ENCODE measurements around the gene RPS15.

Gene RPS15

DNA sequence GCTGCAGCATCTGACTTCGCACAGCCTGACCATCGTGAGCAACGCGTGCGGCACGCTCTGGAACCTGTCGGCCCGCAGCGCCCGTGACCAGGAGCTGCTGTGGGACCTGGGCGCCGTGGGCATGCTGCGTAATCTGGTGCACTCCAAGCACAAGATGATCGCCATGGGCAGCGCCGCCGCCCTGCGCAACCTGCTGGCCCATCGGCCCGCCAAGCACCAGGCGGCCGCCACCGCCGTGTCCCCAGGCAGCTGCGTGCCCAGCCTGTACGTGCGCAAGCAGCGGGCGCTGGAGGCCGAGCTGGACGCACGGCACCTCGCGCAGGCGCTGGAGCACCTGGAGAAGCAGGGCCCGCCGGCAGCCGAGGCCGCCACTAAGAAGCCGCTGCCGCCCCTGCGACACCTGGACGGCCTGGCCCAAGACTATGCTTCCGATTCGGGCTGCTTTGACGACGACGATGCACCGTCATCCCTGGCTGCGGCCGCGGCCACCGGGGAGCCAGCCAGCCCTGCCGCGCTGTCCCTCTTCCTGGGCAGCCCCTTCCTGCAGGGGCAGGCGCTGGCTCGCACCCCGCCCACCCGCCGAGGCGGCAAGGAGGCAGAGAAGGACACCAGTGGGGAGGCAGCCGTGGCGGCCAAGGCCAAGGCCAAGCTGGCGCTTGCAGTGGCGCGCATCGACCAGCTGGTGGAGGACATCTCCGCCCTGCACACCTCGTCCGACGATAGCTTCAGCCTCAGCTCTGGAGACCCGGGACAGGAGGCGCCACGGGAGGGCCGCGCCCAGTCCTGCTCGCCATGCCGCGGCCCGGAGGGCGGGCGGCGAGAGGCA lies 27.2 kb downstream of the RPS15 start:
- H3K4me3 ChIP-seq (ENCODE audit: low read depth, low read length): no peak overlapping the region
- DNase-seq (ENCODE audit: low read depth): no peak

DNA sequence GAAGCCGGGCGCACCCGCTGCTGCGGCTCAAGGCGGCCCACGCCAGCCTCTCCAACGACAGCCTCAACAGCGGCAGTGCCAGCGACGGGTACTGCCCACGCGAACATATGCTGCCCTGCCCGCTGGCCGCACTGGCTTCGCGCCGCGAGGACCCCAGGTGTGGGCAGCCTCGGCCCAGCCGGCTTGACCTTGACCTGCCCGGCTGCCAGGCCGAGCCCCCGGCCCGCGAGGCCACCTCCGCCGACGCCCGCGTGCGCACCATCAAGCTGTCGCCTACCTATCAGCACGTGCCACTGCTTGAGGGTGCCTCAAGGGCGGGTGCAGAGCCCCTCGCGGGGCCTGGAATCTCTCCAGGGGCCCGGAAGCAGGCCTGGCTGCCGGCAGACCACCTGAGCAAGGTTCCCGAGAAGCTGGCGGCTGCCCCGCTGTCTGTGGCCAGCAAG lies 27.8 kb downstream of the RPS15 start:
- no peak overlapping the region for H3K4me3 ChIP-seq (ENCODE audit: low read depth, low read length)
- DNase-seq (ENCODE audit: low read depth): no peak

DNA sequence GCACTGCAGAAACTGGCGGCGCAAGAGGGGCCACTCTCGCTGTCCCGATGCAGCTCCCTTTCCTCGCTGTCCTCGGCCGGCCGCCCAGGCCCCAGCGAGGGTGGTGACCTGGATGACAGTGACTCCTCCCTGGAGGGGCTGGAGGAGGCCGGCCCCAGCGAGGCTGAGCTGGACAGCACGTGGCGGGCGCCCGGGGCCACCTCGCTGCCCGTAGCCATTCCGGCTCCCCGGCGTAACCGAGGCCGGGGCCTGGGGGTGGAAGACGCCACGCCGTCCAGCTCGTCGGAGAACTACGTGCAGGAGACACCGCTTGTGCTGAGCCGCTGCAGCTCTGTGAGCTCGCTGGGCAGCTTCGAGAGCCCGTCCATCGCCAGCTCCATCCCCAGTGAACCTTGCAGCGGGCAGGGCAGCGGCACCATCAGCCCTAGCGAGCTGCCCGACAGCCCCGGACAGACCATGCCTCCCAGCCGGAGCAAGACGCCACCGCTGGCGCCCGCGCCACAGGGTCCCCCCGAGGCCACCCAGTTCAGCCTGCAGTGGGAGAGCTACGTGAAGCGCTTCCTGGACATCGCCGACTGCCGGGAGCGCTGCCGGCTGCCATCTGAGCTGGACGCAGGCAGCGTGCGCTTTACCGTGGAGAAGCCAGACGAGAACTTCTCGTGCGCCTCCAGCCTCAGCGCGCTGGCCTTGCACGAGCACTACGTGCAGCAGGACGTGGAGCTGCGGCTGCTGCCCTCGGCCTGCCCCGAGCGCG lies 28.4 kb downstream of the RPS15 start:
- H3K4me3 ChIP-seq (ENCODE audit: low read depth, low read length): no peak overlapping the region

DNA sequence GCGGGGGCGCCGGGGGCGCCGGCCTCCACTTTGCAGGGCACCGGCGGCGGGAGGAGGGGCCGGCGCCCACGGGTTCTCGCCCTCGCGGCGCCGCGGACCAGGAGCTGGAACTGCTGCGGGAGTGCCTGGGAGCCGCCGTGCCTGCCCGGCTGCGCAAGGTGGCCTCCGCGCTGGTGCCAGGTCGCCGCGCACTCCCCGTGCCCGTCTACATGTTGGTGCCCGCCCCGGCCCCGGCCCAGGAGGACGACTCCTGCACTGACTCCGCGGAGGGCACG lies 29.0 kb downstream of the RPS15 start:
- DNase-seq (ENCODE audit: low read depth): no peak
- no peak overlapping the region for H3K4me3 ChIP-seq (ENCODE audit: low read depth, low read length)

More for the DNA sequence above, 28.4 kb downstream of the RPS15 start:
- DNase-seq (ENCODE audit: low read depth): no peak

DNA sequence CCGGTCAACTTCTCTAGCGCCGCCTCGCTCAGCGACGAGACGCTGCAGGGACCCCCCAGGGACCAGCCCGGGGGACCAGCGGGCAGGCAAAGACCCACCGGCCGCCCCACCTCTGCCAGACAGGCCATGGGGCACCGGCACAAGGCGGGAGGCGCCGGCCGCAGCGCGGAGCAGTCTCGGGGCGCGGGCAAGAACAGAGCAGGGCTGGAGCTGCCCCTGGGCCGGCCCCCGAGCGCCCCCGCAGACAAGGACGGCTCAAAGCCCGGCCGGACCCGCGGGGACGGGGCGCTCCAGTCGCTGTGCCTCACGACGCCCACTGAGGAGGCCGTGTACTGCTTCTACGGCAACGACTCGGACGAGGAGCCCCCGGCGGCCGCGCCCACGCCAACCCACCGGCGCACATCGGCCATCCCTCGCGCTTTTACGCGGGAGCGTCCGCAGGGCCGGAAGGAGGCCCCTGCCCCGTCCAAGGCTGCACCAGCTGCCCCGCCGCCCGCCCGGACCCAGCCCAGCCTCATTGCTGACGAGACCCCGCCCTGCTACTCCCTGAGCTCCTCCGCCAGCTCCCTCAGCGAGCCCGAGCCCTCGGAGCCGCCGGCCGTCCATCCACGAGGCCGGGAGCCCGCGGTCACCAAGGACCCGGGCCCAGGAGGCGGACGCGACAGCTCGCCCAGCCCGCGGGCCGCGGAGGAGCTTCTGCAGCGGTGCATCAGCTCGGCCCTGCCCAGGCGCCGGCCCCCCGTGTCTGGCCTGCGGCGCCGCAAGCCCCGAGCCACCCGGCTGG lies 29.5 kb downstream of the RPS15 start:
- DNase-seq (ENCODE audit: low read depth): no peak
- H3K4me3 ChIP-seq (ENCODE audit: low read depth, low read length): no peak overlapping the region

DNA sequence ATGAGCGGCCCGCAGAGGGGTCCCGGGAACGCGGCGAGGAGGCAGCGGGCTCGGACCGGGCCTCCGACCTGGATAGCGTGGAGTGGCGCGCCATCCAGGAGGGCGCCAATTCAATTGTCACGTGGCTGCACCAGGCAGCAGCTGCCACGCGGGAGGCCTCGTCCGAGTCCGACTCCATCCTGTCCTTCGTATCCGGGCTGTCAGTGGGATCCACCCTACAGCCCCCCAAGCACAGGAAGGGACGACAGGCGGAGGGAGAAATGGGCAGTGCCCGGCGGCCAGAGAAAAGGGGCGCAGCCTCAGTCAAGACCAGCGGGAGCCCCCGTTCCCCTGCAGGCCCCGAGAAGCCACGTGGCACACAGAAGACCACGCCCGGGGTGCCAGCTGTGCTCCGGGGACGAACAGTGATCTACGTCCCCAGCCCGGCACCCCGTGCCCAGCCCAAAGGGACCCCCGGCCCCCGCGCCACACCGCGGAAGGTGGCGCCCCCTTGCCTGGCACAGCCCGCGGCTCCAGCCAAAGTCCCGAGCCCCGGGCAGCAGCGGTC lies 30.2 kb downstream of the RPS15 start:
- H3K4me3 ChIP-seq (ENCODE audit: low read depth, low read length): peak overlapping the region; percentile 21
- DNase-seq (ENCODE audit: low read depth): no peak

DNA sequence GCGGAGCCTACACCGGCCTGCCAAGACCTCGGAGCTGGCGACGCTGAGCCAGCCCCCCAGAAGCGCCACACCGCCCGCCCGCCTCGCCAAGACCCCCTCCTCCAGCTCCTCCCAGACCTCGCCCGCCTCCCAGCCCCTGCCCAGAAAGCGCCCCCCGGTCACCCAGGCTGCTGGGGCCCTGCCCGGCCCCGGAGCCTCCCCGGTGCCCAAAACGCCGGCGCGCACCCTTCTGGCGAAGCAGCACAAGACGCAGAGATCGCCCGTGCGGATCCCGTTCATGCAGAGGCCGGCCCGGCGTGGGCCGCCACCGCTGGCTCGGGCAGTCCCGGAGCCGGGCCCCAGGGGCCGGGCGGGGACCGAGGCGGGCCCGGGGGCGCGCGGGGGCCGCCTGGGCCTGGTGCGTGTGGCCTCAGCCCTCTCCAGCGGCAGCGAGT lies 30.6 kb downstream of the RPS15 start:
- DNase-seq (ENCODE audit: low read depth): no peak
- peak overlapping the region; percentile 21 for H3K4me3 ChIP-seq (ENCODE audit: low read depth, low read length)

DNA sequence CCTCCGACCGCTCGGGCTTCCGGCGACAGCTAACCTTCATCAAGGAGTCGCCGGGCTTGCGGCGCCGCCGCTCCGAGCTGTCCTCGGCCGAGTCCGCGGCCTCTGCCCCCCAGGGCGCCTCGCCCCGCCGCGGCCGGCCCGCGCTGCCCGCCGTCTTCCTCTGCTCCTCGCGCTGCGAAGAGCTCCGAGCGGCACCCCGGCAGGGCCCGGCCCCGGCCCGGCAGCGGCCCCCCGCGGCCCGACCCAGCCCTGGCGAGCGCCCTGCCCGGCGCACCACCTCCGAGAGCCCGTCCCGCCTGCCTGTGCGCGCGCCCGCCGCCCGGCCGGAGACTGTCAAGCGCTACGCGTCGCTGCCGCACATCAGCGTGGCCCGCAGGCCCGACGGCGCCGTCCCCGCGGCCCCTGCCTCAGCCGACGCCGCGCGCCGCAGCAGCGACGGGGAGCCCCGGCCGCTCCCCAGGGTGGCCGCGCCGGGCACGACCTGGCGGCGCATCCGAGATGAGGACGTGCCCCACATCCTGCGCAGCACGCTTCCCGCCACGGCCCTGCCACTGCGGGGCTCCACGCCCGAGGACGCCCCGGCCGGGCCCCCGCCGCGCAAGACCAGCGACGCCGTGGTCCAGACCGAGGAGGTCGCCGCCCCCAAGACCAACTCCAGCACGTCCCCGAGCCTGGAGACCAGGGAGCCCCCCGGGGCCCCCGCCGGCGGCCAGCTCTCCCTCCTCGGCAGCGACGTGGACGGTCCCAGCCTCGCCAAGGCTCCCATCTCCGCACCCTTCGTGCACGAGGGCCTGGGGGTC lies 31.3 kb downstream of the RPS15 start:
- DNase-seq (ENCODE audit: low read depth): no peak
- H3K4me3 ChIP-seq (ENCODE audit: low read depth, low read length): peak overlapping the region; percentile 32

DNA sequence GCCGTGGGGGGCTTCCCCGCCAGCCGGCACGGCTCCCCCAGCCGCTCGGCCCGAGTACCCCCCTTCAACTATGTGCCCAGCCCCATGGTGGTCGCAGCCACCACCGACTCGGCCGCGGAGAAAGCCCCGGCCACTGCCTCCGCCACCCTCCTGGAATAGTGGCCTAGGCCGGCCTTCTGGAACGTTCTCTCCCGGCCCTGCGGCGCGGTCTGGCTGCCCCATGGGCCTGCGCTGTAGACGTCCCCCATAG lies 31.8 kb downstream of the RPS15 start:
- no peak for DNase-seq (ENCODE audit: low read depth)
- H3K4me3 ChIP-seq (ENCODE audit: low read depth, low read length): peak overlapping the region; percentile 32

DNA sequence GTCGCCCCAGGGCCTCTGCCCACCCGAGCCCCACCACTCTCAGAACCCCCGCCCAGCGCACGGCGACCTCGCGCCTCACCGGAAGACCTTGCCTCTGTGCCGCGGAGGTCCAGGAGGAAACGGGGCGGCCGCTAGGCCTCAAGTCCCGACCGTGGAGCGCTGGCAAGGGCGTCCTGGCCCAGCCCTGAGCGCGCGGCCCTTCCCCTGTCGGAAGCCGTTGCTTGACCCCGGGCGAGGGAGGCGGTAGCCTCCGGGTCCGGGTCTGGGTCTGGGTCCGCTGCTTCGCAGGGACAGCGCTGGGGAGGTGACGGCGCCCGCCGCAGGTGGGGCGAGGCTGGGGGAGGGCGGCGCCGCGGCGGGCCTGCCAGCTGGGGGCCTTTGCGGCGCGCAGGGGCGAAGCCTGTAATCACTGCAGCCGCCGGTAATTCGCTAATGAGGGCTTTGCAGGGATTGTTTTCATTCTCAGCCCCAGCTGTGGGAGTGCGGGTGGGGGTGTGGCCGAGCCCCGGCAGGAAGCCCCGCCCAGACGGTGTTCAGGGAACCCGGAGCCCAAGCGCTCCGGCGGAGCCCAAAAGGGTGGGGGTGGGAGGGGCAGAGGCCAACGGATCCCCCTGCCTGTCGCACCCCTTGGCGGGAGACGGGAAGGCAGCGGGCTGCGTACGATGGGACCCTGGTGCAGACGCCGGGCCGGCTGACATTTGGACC lies 32.3 kb downstream of the RPS15 start:
- H3K4me3 ChIP-seq (ENCODE audit: low read depth, low read length): peak overlapping the region; percentile 32
- DNase-seq (ENCODE audit: low read depth): no peak

DNA sequence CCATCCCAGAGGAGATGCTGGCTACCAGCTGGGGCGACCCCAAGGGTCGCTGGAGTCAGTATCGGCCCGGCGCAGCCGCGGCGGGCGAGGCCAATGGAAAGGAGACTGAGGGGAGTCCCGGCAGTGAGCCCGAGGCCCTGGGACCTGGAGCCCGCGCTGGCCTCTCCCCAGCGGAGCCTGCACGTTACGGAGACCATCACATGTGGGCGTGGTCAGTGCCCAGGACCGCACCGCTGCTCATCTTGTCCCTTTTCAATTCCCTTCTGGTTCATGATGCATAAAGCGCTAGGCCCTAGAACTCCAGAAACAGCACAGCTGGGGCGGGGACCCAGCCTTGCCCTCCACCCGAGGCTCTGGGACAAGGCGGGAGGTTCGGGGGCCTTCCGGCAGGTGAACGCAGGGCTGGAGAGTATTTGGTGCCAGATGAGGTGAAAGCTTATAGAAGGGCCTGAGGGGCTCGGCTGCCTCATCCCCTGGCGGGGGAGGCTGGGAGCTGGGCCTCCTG lies 32.9 kb downstream of the RPS15 start:
- no peak for DNase-seq (ENCODE audit: low read depth)
- H3K4me3 ChIP-seq (ENCODE audit: low read depth, low read length): peak overlapping the region; percentile 32

DNA sequence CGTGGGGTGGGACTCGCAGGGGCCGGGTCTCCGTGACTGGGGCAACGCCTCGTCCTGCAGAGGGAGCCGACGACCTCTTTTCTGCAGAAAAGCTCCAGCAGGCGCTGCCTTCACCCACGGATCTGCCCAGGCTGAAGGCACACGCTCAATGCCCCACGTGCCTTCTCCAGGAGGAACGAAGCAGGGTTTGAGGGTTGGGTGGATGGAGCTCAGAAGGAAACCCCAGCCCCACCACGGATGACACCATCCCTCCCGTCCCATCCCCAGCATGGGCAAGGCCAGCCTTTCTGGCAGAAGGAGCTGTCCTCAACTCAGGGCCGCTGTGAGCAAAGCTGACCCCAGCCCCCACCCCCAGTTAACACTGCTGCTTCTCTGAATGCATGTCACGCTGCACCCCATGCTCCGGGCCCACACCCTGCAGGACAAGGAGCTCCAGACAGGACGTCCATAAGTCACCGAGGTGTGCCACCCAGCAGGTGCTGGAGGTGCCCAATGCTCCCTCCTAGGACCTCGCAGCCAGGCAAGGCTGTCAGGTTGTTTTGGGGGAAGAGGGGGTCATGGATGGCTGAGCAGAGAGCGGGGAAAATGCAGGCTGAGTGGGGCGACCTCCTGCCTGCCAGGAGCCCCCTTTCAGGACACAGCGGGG lies 33.4 kb downstream of the RPS15 start:
- DNase-seq (ENCODE audit: low read depth): no peak

DNA sequence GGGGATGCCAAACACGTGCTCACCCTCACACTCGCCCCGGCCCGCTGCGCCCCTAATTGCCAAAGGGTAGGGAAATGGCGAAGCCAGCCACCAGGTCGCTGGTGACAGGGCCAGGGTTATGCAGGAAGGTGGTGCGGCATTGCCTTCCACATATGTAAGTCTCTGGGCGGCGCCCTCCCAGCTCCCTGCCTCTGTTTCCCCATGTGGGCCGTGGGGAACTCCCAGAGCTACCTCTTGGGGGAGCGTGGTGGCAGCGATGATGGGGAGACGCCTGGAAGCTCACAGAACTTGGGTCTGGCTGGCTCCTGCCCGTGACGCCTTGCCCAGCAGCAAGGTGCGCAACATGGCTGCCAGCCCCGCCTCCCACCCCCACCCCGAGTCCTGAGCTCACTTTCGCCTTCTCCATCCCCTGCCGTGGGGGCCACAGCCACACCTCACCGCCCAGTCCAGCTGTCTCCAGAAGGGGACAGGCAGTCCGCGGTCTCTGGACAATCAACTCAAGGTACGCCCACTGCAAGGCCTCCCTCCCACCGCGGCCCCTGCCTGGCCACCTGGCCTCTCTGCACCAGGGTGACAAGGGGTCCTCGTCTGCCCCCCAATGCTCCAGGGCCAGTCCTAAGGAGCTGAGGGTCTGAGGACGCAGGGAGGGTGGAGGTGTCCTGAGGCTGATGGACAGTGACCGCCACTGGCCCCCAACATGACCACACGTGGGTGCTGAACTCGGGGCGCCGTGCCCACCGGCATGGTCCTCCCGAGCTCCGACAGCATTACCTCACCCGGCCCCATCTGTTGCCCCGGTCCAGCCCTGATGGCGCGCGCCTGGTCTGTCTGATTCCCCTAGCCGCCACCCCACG lies 34.3 kb downstream of the RPS15 start:
- no peak overlapping the region for H3K4me3 ChIP-seq (ENCODE audit: low read depth, low read length)
- DNase-seq (ENCODE audit: low read depth): no peak

More for the DNA sequence above, 33.4 kb downstream of the RPS15 start:
- no peak overlapping the region for H3K4me3 ChIP-seq (ENCODE audit: low read depth, low read length)

DNA sequence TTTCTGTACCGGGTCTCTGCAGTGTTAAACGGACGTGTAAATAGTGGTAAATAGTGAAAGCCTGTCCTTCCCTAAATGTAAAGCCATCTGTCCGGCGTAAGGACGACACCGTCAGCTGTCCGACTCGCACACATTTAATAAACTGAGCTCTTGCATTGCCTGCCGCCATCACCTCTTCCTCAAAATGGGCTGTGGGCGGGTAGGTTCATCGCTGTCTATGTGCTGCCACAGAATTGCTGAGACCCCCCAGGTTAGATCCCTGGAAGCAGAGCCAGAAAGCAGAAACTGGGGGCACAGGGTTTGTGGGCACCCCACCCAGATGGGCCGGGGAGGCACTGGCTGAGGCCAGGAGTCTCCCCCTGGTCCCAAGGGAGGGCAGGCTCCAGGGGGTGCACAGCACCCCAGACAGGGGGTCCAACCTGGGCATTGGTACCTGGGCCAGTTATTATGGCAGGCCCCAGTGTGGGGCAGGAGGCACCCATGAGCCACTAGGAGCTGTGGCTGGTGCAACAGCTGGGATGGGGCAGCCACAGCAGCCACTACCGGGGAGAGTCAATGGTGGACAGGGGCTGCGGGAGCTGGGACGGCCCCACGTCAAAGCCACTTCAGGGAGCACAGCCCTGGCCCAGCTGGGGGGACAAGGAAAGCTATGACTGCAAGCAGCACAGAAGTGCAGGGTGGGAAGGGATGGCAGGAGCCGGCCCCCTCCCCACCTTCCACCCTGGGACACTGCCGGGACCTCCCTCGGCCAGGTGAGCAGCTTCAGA lies 35.1 kb downstream of the RPS15 start:
- no peak overlapping the region for H3K4me3 ChIP-seq (ENCODE audit: low read depth, low read length)
- no peak for DNase-seq (ENCODE audit: low read depth)

DNA sequence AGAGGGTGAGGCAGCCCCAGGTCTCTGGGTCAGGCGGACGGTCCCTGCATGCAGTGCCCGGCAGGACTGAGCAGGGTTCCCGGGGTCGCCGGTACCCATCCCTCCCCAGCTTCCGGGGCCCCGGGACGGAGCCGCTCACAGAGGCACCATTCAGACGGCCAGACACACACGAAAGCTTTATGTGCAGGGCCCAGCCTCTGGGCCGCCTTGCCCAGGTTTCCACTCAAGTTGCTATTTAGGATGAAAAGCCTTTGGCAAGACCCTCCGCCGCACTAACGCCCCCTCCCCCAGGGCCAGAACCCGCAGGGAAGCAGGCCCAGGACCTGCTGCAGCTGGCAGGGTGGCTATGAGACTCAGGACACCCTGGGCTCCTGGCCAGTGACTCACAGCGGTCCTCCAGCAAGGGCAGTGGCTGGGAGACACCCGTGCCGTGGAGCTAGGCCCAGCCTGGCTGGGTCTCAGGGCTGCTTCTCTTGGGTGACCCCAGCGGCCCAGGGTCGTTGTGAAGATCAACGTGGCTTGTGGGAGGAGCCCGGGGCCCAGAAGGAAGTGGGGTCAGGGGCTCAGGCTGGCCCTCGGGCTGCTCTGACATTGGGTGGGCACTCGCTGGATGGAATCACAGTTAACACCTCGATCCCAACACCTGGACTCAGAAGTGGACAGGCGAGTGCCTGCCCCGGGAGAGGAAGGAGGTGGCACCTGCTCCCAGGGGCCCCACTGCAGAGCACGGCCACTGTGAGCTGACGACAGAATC lies 36.0 kb downstream of the RPS15 start:
- no peak for DNase-seq (ENCODE audit: low read depth)

DNA sequence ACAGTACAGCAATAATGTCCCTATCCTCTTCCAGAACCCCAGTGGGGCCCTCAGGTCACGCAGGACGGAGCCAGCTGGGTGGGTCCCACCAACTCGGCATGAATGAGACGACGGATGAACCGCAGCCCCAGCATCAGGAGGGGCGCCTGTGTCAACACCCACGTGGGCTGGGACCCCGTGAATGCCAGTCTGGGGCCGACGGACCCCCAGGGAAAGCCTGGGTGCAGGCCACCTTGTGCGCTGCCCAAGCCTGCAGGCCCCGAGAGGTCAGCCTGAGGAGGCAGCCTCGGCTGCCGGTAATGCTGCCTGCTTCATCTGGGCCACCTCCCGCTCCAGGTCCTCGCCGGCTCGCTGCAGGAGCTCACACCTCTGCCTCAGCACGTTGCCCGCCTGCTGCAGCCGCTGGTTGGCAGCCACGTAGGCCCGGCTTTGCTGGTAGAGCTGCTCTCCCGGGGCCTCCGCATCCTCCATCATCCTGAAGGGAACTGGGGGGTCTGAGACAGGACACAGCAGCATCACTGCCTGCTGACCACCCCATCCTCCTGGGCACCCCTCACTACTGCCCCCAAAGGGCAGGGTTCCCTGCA lies 36.7 kb downstream of the RPS15 start:
- DNase-seq (ENCODE audit: low read depth): no peak
- H3K4me3 ChIP-seq (ENCODE audit: low read depth, low read length): no peak overlapping the region

More for the DNA sequence above, 36.0 kb downstream of the RPS15 start:
- no peak overlapping the region for H3K4me3 ChIP-seq (ENCODE audit: low read depth, low read length)
